Measurements from ENCODE around the gene HOXD10. TPM values are rescaled to one million over a fixed set of nuclear protein-coding genes. Genes with fewer than 3 reads are reported as not detected.

Gene HOXD10
- total and polyA plus RNA-seq, 2 donors (not counting 1 experiment from before 2014, with no cell fraction given) = not detected

GRCh38 chr2:176081837-176082524 lies 34.6 kb upstream of the HOXD10 start:
- DNase-seq (ENCODE audit: low read depth in 2 of 2) = no peak
- no peaks in the 10 kb centered on the region for H3K9me3 ChIP-seq (ENCODE audit: control insufficient read depth, insufficient read depth, low read depth, low read length)
- no peak overlapping the region for H3K4me3 ChIP-seq (replicated peaks in 1 of 4; ENCODE audit: control extremely low read depth in 1 of 4, insufficient read depth in 1 of 4, low read depth in 3 of 4, low read length in 4 of 4)
- no peak overlapping the region for H3K27ac ChIP-seq (ENCODE audit: insufficient read depth, low read length)
- H3K4me1 ChIP-seq (ENCODE audit: control insufficient read depth, extremely low read depth, insufficient read depth, low read length) = no peaks in the 10 kb centered on the region
- TF ChIP-seq CTCF (conservative IDR thresholded peaks at IDR 0.05 in 1 of 2, IDR thresholded peaks at IDR 0.05 in 1 of 2; ENCODE audit: low read depth in 1 of 2, low read length in 2 of 2) (no peak), EZH2 (IDR thresholded peaks at IDR 0.05; ENCODE audit: low read length, missing control alignments) (peak; percentile 83)
- no peaks in the 10 kb centered on the region for H4K20me1 ChIP-seq (ENCODE audit: control insufficient read depth, extremely low read depth, insufficient read depth, low read length)
- no peak overlapping the region for H3K4me2 ChIP-seq (ENCODE audit: extremely low read depth, insufficient read depth, low read length)
- H3K36me3 ChIP-seq (ENCODE audit: control insufficient read depth, insufficient read depth, low read length) = no peaks in the 10 kb centered on the region
- no peak overlapping the region for H2AFZ ChIP-seq (ENCODE audit: low read length)
- H3K79me2 ChIP-seq (ENCODE audit: control insufficient read depth, insufficient read depth, low read length) = no peaks in the 10 kb centered on the region
- H3K27me3 ChIP-seq (ENCODE audit: control insufficient read depth, insufficient read depth, low read length) = peaks cover 82% of the 10 kb centered on the region
- no peak overlapping the region for H3K9ac ChIP-seq (ENCODE audit: insufficient read depth, low read length)

GRCh38 chr2:176082525-176082823 lies 34.1 kb upstream of the HOXD10 start:
- TF ChIP-seq CTCF (conservative IDR thresholded peaks at IDR 0.05 in 1 of 2, IDR thresholded peaks at IDR 0.05 in 1 of 2; ENCODE audit: low read depth in 1 of 2, low read length in 2 of 2) (no peak), EZH2 (IDR thresholded peaks at IDR 0.05; ENCODE audit: low read length, missing control alignments) (no peak)
- Histone ChIP-seq H3K27ac (ENCODE audit: insufficient read depth, low read length) (no peak overlapping the region), H3K4me2 (ENCODE audit: extremely low read depth, insufficient read depth, low read length) (no peak overlapping the region), H3K36me3 (ENCODE audit: control insufficient read depth, insufficient read depth, low read length) (no peaks in the 10 kb centered on the region), H3K4me1 (ENCODE audit: control insufficient read depth, extremely low read depth, insufficient read depth, low read length) (no peaks in the 10 kb centered on the region), H3K79me2 (ENCODE audit: control insufficient read depth, insufficient read depth, low read length) (no peaks in the 10 kb centered on the region), H3K4me3 (replicated peaks in 1 of 4; ENCODE audit: control extremely low read depth in 1 of 4, insufficient read depth in 1 of 4, low read depth in 3 of 4, low read length in 4 of 4) (no peak overlapping the region), H3K9ac (ENCODE audit: insufficient read depth, low read length) (no peak overlapping the region), H4K20me1 (ENCODE audit: control insufficient read depth, extremely low read depth, insufficient read depth, low read length) (no peaks in the 10 kb centered on the region), H3K27me3 (ENCODE audit: control insufficient read depth, insufficient read depth, low read length) (peaks cover 81% of the 10 kb centered on the region), H3K9me3 (ENCODE audit: control insufficient read depth, insufficient read depth, low read depth, low read length) (no peaks in the 10 kb centered on the region), H2AFZ (ENCODE audit: low read length) (no peak overlapping the region)
- DNase-seq (ENCODE audit: low read depth in 2 of 2) = no peak

GRCh38 chr2:176082824-176083751 lies 33.5 kb upstream of the HOXD10 start:
- Histone ChIP-seq H3K4me3 (replicated peaks in 1 of 4; ENCODE audit: control extremely low read depth in 1 of 4, insufficient read depth in 1 of 4, low read depth in 3 of 4, low read length in 4 of 4) (no peak overlapping the region), H3K9me3 (ENCODE audit: control insufficient read depth, insufficient read depth, low read depth, low read length) (no peaks in the 10 kb centered on the region), H3K79me2 (ENCODE audit: control insufficient read depth, insufficient read depth, low read length) (no peaks in the 10 kb centered on the region), H3K4me1 (ENCODE audit: control insufficient read depth, extremely low read depth, insufficient read depth, low read length) (no peaks in the 10 kb centered on the region), H3K36me3 (ENCODE audit: control insufficient read depth, insufficient read depth, low read length) (no peaks in the 10 kb centered on the region), H3K9ac (ENCODE audit: insufficient read depth, low read length) (no peak overlapping the region), H2AFZ (ENCODE audit: low read length) (no peak overlapping the region), H3K27ac (ENCODE audit: insufficient read depth, low read length) (no peak overlapping the region), H4K20me1 (ENCODE audit: control insufficient read depth, extremely low read depth, insufficient read depth, low read length) (no peaks in the 10 kb centered on the region), H3K27me3 (ENCODE audit: control insufficient read depth, insufficient read depth, low read length) (peaks cover 86% of the 10 kb centered on the region), H3K4me2 (ENCODE audit: extremely low read depth, insufficient read depth, low read length) (no peak overlapping the region)
- TF ChIP-seq EZH2 (IDR thresholded peaks at IDR 0.05; ENCODE audit: low read length, missing control alignments) = peak; percentile 73
- no peak for TF ChIP-seq CTCF (conservative IDR thresholded peaks at IDR 0.05 in 1 of 2, IDR thresholded peaks at IDR 0.05 in 1 of 2; ENCODE audit: low read depth in 1 of 2, low read length in 2 of 2)
- DNase-seq (ENCODE audit: low read depth in 2 of 2) = no peak

Measured in fibroblast of lung (primary cell).